NCI-H510A treated with DMSO at 0.1 percent for 48 hours (cell line): ENCODE measurements around the gene COL10A1.

Experiments used
- DNase-seq: peaks from one replicate; lab custom pipeline; 2025; lab: John Stamatoyannopoulos, UW

The COL10A1 gene

GRCh38 chr6:116083052-116083451, 42.9 kb downstream of the COL10A1 start:
- DNase-seq: no peak

- no peak for DNase-seq
These were observed 47.0 kb downstream of the COL10A1 start for GRCh38 chr6:116078945-116079344.

- no peak for DNase-seq
These were observed 47.4 kb downstream of the COL10A1 start for GRCh38 chr6:116078522-116078921.

- no peak for DNase-seq
These were observed 51.1 kb downstream of the COL10A1 start for GRCh38 chr6:116074732-116075390.

GRCh38 chr6:116073765-116074440, 52.0 kb downstream of the COL10A1 start:
- no peak for DNase-seq

GRCh38 chr6:116072368-116072767, 53.6 kb downstream of the COL10A1 start:
- no peak for DNase-seq

GRCh38 chr6:116070616-116071389, 55.1 kb downstream of the COL10A1 start:
- DNase-seq: no peak

GRCh38 chr6:116070101-116070500, 55.8 kb downstream of the COL10A1 start:
- no peak for DNase-seq
